SIG-M5 treated with dmso at 0.1 percent for 504 hours (cell line): Measurements from ENCODE around the gene ZDHHC4.
"Not testable (repeated sequence)": the region's sequence is repeated elsewhere in the genome, so short reads cannot be mapped to it uniquely, and the experiment has no call there.

Experiments
- DNase-seq: peaks from one replicate; lab custom pipeline; 2025; ENCODE audit not compliant: unreplicated experiment; lab: John Stamatoyannopoulos, UW

Gene ZDHHC4

DNA sequence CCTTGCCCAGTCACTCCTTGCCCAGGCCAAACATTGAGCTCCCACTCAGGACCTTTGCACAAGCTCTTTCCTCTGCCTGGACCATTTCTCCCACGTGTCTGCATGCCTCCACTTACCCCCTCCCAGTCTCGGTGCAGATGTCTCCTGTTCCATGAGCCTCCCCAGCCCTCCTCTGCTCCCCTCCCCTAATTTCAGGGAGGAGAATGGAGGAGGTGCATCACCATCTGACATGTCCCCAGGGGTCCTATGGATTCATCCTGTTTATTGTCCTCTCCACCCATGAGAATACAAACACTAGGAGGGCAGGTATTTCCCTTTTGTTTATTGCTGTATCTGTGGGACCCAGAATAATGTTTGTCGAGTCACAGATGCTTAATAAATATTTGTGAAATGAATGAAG, 17.4 kb upstream of the ZDHHC4 start:
- no peak for DNase-seq

DNA sequence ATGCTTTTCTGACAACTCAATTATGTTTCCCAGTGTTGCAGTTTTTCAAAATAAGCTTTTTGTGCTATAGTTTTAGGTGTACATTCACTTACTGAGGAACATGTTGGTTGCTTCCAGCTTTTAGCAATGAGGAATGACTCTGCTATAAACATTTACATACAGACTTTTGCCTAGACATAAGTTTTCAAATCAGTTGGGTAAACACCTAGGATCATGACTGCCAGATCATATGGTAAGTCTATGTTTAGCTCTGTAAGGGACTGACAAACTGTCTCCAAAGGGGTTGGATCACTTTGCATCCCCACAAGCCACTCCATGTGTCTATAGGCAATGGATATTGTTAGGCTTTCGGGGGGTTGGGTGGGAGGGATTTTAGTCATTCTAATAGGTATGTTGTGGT, 15.1 kb upstream of the ZDHHC4 start:
- DNase-seq, result no peak

DNA sequence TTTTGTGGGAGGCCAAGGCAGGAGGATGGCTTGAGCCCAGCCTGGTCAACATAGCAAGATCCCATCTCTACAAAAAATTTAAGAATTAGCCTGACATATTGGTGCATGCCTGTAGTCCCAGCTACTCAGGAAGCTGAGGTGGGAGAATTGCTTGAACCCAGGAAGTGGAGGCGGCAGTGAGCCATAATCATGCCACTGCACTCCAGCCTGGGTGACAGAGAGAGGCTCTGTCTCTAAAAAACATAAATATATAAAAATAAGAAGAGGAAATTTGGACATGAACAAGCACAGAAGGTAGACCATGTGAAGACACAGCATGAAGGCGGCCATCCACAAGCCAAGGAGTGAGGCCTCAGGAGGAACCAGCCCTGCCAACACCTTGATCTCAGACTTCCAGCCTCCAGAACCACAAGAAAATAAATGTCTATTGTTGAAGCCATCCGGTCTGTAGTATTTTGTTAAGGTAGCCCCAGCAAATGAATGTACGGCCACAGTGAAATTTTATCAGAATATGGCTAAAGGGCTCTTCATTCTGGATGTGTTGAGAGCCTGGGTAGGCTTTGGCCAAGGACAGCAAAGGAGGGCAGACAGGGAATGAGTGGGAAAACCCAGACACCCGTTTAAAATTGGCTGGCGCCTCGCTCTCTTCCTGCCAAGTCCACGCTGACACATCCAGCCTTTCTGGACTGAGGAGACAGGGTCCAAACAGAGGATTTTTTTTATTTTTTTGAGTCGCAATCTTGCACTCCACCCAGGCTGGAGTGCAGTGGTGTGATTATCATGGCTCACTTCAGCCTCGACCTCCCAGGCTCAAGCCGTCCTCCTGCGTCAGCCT, 13.1 kb upstream of the ZDHHC4 start:
- DNase-seq, result no peak

- DNase-seq, result no peak
Observed at GRCh38 chr7:6565655-6566054, 11.6 kb upstream of the ZDHHC4 start.

DNA sequence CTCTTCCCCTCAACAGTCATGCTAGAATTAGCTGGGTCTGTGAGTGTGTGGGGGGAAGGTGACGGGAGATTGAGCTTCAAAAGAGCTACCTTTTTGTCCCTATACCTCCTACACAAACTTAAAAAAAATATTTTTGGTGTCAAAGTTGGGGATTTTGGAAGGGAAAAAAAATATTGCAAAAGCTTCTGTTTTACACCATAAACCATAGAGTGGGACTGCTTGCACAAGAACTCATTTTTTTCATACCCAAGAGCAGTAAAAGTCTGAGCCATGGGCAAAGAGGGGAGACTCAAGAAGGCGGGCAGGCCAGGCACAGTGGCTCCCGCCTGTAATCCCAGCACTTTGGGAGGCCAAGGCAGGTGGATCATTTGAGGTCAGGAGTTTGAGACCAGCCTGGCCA, 9.4 kb upstream of the ZDHHC4 start:
- DNase-seq, result peak; percentile 18

DNA sequence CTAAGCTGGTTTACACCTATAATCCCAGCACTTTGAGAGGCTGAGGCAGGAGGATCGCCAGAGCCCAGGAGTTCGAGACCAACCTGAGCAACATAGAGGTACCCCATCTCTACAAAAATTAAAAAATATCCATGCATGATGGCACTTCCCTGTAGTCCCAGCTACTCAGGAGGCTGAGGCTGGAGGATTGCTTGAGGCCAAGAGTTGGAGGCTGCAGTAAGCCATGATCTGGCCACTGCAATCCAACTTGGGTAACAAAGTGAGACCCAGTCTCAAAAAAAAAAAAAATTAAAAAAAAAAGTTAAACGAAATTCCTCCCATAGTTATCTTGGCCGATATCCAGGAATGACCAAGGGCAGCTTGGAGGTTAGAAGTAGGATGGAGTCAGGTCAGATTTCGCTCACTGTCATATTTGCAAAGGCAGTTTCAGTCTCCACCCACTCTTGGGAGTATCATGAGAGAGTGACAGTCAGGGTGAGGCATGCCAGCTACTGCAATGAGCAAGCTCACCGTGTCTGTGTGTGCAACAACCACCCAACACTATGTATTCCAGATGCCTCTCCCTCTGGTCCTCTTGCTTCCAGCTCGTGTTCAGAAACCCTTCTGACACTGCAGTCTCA, 6.0 kb upstream of the ZDHHC4 start:
- no peak for DNase-seq

DNA sequence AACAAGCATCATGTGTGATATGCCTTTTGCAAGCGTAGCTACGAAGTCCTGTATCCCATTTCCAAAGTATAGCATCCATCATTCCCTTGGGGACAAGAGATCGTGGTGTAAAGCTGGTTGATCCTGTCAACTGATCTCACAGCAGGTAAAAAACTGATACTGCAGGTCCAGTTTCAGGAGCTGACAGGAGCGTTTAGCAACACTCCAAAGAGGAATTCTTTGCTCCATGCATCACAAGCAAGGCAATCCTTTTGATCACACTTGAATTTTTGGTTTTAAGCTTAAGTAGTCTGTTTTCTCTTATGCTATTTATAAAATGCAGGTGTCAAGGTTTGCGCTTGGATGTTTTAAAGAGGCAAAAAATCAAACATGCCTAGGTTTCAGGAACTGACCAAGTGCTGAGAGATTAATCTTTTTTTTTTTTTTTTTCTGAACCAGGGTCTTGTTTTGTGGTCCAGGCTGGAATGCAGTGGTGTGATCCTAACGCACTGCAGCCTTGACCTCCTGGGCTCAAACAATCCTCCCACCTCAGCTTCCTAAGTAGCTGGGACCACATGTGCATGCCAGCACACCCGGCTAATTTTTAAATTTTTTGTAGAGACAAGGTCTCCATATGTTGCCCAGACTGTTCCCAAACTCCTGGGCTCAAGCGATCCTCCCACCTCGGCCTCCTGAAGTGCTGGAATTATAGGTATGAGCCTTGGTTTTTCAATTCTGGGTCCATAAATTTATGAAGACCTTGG, 1.8 kb upstream of the ZDHHC4 start:
- no peak for DNase-seq

DNA sequence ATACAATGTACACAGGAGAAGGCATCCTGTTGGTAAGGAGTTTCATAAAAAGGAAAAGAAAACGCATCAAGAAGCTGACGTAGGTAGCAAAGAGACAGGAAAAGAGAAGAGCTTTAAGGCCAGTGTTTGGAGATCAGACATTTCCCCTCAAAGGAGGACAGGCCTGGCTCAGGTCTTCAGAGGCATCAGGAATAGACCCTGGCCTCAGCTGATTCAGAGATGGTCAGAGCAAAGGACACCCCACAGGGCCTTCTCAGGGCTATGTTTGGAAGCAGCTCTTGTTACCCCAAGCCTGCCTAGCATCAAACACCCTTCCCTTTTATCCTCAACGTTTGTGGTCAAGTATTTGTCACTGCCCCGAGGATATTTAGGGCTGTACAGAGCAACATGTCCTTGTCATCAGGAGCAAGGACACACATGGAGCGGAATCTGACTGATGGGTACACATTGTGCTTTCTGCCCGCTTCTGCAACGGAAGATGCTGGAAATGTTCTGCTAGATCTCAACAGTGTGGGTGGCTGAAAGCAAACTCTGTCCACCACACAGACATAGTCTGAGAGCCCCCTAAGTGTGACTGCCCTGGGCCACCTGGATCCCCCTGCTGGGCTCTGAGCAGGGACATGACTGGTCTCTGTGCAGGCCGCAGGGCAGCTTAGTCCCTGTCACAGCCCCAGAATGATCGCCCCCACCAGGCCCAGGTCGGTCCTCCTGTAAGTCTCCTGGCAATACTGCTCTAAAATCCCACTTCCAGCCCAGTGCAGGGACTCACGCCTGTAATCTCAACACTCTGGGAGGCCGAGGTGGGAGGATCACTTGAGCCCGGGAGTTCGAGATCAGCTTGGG, 1.0 kb upstream of the ZDHHC4 start:
- DNase-seq, result no peak

DNA sequence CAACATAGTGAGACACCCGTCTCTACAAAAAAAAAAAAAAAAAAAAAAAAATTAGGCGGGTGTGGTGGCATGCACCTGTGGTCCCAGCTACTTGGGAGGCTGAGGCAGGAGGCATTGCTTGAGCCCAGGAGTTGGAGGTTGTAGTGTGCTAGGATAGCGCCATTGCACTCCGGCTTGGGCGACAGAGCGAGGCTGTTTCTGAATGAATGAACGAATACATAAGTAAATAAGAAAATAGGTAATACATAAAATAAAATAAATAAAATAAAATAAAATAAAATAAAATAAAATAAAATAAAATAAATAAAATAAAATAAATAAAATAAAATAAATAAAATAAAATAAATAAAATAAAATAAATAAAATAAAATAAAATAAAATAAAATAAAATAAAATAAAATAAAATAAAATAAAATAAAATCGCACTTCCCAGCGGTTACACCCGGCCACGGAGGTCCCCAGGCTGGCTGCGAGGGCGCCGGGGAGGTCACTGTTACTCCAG, 336 bp upstream of the ZDHHC4 start:
- not testable (repeated sequence) for DNase-seq

DNA sequence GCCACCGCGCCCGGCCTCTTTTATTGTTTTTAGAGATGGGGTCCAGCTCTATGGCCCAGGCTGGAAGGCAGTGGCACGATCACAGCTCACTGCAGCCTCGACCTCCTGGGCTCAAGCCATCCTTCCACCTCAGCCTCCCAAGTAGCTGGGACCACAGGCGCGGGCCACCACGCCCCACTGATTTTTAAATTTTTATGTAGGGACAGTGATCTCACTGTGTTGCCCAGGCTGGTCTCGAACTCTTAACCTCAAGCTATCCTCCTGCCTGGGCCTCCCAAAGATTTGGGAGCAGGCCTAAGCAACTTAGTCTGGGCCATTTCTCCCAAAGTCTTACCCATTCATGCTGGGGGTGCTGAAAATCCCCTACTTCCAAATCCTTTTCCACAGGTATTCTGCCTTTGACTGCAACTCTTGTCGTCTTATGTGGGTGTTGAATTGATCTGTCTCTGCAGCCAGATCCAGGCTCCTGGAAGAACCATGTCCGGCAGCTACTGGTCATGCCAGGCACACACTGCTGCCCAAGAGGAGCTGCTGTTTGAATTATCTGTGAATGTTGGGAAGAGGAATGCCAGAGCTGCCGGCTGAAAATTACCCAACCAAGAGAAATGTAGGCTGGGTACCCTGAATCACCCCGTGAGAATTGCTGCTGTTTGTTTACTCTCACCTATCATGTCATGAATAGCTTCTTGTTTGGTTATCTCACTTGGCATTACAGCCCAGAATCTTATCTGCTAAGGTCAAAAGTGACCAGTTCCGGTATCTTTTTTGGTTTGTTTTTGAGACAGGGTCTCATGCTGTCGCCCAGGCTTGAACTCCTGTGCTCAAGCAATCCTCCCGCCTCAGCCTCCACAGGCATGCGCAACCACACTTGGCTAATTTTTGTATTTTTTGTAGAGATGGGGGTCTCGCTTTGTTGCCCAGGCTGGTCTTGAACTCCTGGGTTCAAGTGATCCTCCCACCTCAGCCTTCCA, 1.1 kb downstream of the ZDHHC4 start:
- DNase-seq, result no peak

DNA sequence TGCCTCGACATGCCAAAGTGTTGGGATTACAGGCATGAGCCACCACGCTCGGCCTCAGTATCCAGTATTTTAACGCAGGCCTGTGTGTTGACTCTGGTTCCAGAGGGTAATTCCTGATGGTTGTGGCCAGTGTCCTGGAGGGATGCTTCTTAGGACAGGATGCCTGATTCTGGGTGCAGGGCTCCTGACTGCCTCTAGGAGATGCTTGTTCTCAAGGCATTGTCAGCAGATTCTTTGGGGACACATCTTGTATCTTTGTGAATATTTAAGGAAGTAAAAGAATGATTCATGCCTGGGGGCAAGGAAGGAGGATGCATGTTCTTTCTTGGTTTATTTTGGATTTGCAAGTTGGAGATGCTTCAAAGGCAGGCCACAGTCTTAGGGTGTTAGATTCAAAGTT, 2.2 kb downstream of the ZDHHC4 start:
- peak; percentile 86 for DNase-seq

GRCh38 chr7:6585746-6586432, 8.6 kb downstream of the ZDHHC4 start:
- not testable (repeated sequence) for DNase-seq

DNA sequence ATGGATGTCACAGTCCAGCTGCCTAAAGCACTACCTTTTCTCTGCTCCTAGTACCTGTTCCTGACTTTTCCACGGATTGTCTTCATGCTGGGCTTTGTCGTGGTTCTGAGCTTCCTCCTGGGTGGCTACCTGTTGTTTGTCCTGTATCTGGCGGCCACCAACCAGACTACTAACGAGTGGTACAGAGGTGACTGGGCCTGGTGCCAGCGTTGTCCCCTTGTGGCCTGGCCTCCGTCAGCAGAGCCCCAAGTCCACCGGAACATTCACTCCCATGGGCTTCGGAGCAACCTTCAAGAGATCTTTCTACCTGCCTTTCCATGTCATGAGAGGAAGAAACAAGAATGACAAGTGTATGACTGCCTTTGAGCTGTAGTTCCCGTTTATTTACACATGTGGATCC, 11.3 kb downstream of the ZDHHC4 start:
- DNase-seq, result no peak

GRCh38 chr7:6589151-6589828, 12.0 kb downstream of the ZDHHC4 start:
- no peak for DNase-seq

- peak; percentile 71 for DNase-seq
Observed at GRCh38 chr7:6589829-6590644, 12.8 kb downstream of the ZDHHC4 start, which contains the start of gene INTS15. TSS of gene INTS15 (plus strand) at chr7:6590021. CDS start at chr7:6590284, 263 bp downstream.

DNA sequence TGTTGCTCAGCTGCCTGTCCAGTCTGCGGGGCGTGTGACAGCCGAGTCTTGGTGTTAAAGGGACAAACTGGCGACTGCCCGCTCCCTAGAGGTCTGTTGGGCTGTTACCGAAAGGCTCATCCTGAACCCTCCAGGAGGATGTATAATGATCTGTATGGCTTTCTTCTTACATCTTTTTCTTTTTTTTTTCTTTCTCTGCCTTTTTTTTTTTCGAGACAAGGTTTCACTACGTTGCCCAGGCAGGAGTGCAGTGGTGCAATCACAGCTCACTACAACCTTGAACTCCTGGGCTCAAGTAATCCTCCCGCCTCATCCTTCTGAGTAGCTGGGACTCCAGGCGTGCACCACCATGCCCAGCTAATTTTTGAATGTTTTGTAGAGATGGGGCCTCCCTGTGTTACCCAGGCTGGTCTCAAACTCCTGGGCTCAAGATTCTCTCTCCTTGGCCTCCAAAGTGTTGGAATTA, 13.4 kb downstream of the ZDHHC4 start:
- no peak for DNase-seq

GRCh38 chr7:6600093-6600492, 22.8 kb downstream of the ZDHHC4 start:
- no peak for DNase-seq
